ENCODE data around the gene IRX6.

DNA sequence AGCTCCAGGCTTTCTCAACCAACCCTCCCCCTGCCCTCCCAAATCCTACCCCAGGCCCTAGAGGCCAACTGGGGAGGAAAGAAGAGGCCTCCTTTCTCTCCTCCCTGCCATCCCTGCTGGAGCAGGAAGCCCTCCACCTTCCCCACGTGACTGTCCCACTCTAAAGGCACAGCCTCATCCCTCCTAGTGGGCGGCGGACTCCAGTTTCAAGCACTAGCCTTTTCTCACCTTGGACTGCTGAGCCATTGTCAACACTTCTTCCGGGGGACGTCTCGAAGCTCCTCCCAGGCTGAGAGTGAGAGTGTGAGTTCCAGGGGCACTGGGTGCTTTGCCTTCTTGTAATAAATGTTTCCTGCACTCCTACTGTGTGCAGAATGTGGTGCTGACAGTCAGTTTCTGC, 21.4 kb upstream of the IRX6 start:
- TF ChIP-seq, protein P1, sequence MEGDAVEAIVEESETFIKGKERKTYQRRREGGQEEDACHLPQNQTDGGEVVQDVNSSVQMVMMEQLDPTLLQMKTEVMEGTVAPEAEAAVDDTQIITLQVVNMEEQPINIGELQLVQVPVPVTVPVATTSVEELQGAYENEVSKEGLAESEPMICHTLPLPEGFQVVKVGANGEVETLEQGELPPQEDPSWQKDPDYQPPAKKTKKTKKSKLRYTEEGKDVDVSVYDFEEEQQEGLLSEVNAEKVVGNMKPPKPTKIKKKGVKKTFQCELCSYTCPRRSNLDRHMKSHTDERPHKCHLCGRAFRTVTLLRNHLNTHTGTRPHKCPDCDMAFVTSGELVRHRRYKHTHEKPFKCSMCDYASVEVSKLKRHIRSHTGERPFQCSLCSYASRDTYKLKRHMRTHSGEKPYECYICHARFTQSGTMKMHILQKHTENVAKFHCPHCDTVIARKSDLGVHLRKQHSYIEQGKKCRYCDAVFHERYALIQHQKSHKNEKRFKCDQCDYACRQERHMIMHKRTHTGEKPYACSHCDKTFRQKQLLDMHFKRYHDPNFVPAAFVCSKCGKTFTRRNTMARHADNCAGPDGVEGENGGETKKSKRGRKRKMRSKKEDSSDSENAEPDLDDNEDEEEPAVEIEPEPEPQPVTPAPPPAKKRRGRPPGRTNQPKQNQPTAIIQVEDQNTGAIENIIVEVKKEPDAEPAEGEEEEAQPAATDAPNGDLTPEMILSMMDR (IDR thresholded peaks at IDR 0.05), result no peak
- TF ChIP-seq ZFX (IDR thresholded peaks at IDR 0.05; ENCODE audit: borderline replicate concordance), result no peak
